Esophagus squamous epithelium (tissue), 5 donors: ENCODE measurements around the gene IRGM. TPM values are rescaled to one million over a fixed set of nuclear protein-coding genes. Genes with fewer than 3 reads are reported as not detected.
"Not testable (repeated sequence)": the region's sequence is repeated elsewhere in the genome, so short reads cannot be mapped to it uniquely, and the experiment has no call there.

Source experiments
- DNase-seq: peaks from one replicate; lab custom pipeline; 2025; lab: John Stamatoyannopoulos, UW
- H3K27ac ChIP-seq, 4 donors: fragments of 200-600 bp; sonication (generic); one replicate each; pipeline ENCODE4 v1.5.1; 2016 to 2019; ENCODE audit warnings: mild to moderate bottlenecking in 1 of 4
- H3K27me3 ChIP-seq, 4 donors: fragments of 200-600 bp; sonication (generic); 1 replicate in 3 of 4; 2 replicates in 1 of 4; pipeline versions ENCODE4 v1.5.1 to v1.6.0; 2017 to 2021; ENCODE audit warnings: antibody characterized with exemption in 1 of 4
- H3K36me3 ChIP-seq, 3 donors: fragments of 200-600 bp; sonication (generic); one replicate each; pipeline ENCODE4 v1.5.1; 2016 to 2019
- H3K4me1 ChIP-seq, 3 donors: fragments of 200-600 bp; sonication (generic); one replicate each; pipeline ENCODE4 v1.5.1; 2017 to 2019
- H3K4me3 ChIP-seq, 4 donors: fragments of 200-600 bp; sonication (generic); 1 replicate in 3 of 4; 2 replicates in 1 of 4; pipeline ENCODE4 v1.5.1; 2016 to 2019; ENCODE audit warnings: mild to moderate bottlenecking in 2 of 4, moderate library complexity in 1 of 4
- H3K9me3 ChIP-seq, 3 donors: fragments of 200-600 bp; sonication (generic); one replicate each; pipeline ENCODE4 v1.5.1; 2016 to 2019
- CTCF ChIP-seq, 6 experiments: fragments of 450-650 bp in 4 of 6; fragments of 200-600 bp in 2 of 6; sonication (generic) in 2 of 6; IDR thresholded peaks; one replicate each; pipeline ENCODE4 v1.5.1; 2016 to 2019; ENCODE audit warnings: antibody characterized with exemption in 6 of 6, mild to moderate bottlenecking in 4 of 6, moderate library complexity in 4 of 6
- POLR2A ChIP-seq, 4 donors: fragments of 450-650 bp; IDR thresholded peaks; one replicate each; pipeline ENCODE4 v1.6.1; 2017; ENCODE audit warnings: antibody characterized with exemption in 4 of 4, mild to moderate bottlenecking in 4 of 4, moderate library complexity in 3 of 4
- WGBS, 2 donors: methylation state at CpG; one replicate each; pipeline ENCODE4 v1.1.5; 2018; 5-methylcytosine and 5-hydroxymethylcytosine counted together
- intact Hi-C: fragments of 100-400 bp; cut with DNase I; formaldehyde crosslinking; loops from one replicate; pipeline ENCODE4 v1.15.0; 2022
- total RNA-seq, 4 donors: library from RNA; depleted of rRNA; stranded (reverse); fragments of >200 nt; gene quantifications; one replicate each; pipeline ENCODE4 v1.1.0, GENCODE V29; 2016
- donor health status: DM: yes; HTN: yes; CAD: no.

IRGM gene
- total RNA-seq, 4 donors from 2014 or later: 0.95 TPM; not detected in 3

DNA sequence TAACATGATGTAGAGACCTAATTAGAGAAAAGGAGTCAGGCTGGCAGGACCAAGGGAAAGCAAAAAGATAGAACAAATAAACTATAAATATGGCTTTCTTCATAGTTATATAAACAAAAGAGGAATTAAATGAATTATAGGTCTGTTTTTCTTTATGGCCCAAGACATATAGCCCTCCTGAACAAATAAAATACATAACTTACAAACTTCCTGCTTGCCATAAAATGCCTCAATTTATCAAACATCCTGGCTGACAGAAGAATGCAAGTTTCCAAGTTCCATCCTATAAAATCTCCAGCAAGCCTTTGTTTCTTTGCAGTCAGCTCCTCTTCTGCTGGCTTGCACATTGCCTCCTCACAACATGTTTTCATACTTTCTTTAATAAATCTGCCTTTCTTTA lies 31.3 kb upstream of the IRGM start:
- intact Hi-C loops: no loop called here
- TF ChIP-seq POLR2A (IDR thresholded peaks at IDR 0.05) (no peak), CTCF (IDR thresholded peaks at IDR 0.05) (no peak)

DNA sequence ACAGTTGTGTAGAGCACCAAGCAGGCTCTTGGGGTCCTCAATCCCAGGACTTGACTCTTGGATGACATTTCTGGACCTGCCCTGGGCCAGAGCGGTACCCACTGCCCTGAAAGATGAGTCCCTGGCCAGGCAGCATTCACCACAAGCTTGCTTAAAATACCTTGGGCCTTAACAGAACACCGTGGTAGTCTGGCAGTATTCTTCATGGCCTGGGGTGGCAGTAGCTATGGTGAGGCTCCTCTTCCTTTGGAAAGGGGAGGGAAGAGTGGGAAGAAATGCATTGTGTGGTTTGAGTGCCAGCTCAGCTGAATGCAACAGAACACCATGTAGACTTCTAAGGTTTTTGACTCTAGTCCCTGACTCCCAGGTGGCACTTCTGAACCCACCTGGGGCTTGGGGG lies 29.4 kb upstream of the IRGM start:
- Histone ChIP-seq H3K27ac (no peak overlapping the region), H3K36me3 (no peaks in the 10 kb centered on the region), H3K4me3 (no peak overlapping the region), H3K27me3 (peaks cover 0 to 3% (median 0%) of the 10 kb centered on the region in 4 donors), H3K9me3 (peaks cover 0 to 10% (median 3%) of the 10 kb centered on the region in 3 donors), H3K4me1 (no peaks in the 10 kb centered on the region)
- no peak for TF ChIP-seq CTCF (IDR thresholded peaks at IDR 0.05)
- intact Hi-C loops: no loop called here
- WGBS, 2 donors: 75 to 86% methylated on average over 2 of the region's 2 CpGs
- no peak for DNase-seq

More for the DNA sequence above, 31.3 kb upstream of the IRGM start:
- peaks cover 0 to 10% (median 3%) of the 10 kb centered on the region in 3 donors for H3K9me3 ChIP-seq
- peaks cover 0 to 3% (median 0%) of the 10 kb centered on the region in 4 donors for H3K27me3 ChIP-seq
- H3K4me1 ChIP-seq: no peaks in the 10 kb centered on the region
- no peak overlapping the region for H3K4me3 ChIP-seq
- H3K27ac ChIP-seq: no peak overlapping the region
- no peak for DNase-seq
- H3K36me3 ChIP-seq: no peaks in the 10 kb centered on the region

- Histone ChIP-seq H3K36me3 (no peaks in the 10 kb centered on the region), H3K27ac (no peak overlapping the region), H3K4me3 (no peak overlapping the region), H3K4me1 (peaks cover 0 to 9% (median 0%) of the 10 kb centered on the region in 3 donors), H3K27me3 (no peaks in the 10 kb centered on the region), H3K9me3 (peaks cover 0 to 25% (median 24%) of the 10 kb centered on the region in 3 donors)
- 66 to 75% methylated on average over 5 of the region's 5 CpGs for WGBS, 2 donors
- TF ChIP-seq CTCF (IDR thresholded peaks at IDR 0.05) (no peak), POLR2A (IDR thresholded peaks at IDR 0.05) (no peak)
- intact Hi-C loops: no loop called here
- no peak for DNase-seq
Measured at GRCh38 chr5:150829744-150830143, 16.6 kb upstream of the IRGM start.

DNA sequence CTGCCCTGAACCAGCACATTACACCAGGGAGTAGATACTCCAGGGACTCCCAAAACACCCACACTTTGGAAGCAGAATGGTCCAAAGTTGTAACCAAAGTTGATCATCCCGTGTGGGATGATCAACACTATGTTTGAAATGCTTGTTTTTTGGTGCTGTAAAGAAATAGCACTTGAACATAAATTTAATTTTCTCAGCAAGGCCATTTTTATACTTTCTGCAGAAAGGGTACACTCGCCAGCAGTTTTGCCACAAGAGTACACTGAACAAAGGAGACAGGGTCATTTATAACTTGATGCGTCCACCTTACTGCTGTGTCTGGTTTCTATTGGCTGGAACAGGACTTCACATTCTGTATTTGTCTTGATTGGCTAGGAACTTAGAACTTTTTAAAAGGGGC lies 14.5 kb upstream of the IRGM start:
- peaks cover 0 to 22% (median 0%) of the 10 kb centered on the region in 3 donors for H3K4me1 ChIP-seq

GRCh38 chr5:150836064-150836463 lies 10.3 kb upstream of the IRGM start:
- no peak for DNase-seq

More for the DNA sequence above, 14.5 kb upstream of the IRGM start:
- H3K36me3 ChIP-seq, H3K27ac ChIP-seq, H3K4me3 ChIP-seq, DNase-seq, intact Hi-C loops, H3K27me3 ChIP-seq: not testable (repeated sequence)
- H3K9me3 ChIP-seq: peaks cover 0 to 25% (median 24%) of the 10 kb centered on the region in 3 donors
- 50 to 91% methylated on average over 1 to 3 of the region's 3 CpGs for WGBS, 2 donors

More at GRCh38 chr5:150836064-150836463, 10.3 kb upstream of the IRGM start:
- Histone ChIP-seq H3K27me3 (peaks cover 0 to 6% (median 0%) of the 10 kb centered on the region in 4 donors), H3K4me1 (peaks cover 0 to 24% (median 0%) of the 10 kb centered on the region in 3 donors), H3K36me3 (no peaks in the 10 kb centered on the region), H3K9me3 (peaks cover 0 to 14% (median 13%) of the 10 kb centered on the region in 3 donors), H3K27ac (peak overlapping the region in 1 of 4 donors; percentile 50), H3K4me3 (no peak overlapping the region)
- WGBS, 2 donors: 54 to 67% methylated on average over 5 of the region's 5 CpGs
- intact Hi-C loops: no loop called here
- TF ChIP-seq CTCF (IDR thresholded peaks at IDR 0.05): no peak
- no peak for TF ChIP-seq POLR2A (IDR thresholded peaks at IDR 0.05)
